Posterior vena cava (tissue), 2 donors: Measurements from ENCODE around the gene UCK2. TPM values are rescaled to one million over a fixed set of nuclear protein-coding genes. Genes with fewer than 3 reads are reported as not detected.
"Not testable (repeated sequence)": the region's sequence is repeated elsewhere in the genome, so short reads cannot be mapped to it uniquely, and the experiment has no call there.

ENCODE experiments used
- DNase-seq: peaks from one replicate; pipeline ENCODE4 v3.0.0-alpha.2; 2020; ENCODE audit warnings: low spot score
- intact Hi-C, 2 donors: fragments of 100-400 bp; cut with DNase I; formaldehyde crosslinking; loops; one replicate each; pipeline versions ENCODE4 v1.14.1 to v1.14.2; 2022 to 2023
- long read RNA-seq, 2 donors: library from polyadenylated mRNA; unstranded; transcript quantifications; one replicate each; pipeline ENCODE4 v2.0.0, GENCODE V29; 2020 to 2021
- total RNA-seq, 2 donors: library from RNA; stranded (reverse); fragmentation: NEBNext Ultra II Directional; extraction: Animal tissue kit (Norgen Biotek cat#: 25700); gene quantifications; one replicate each; pipeline ENCODE4 v1.2.1, GENCODE V29; 2021
- donor health status: DM: yes; HTN: yes; CAD: no.
- donor health status: DM: yes; HTN: yes; CAD: no.

Gene UCK2
- total RNA-seq = 10 to 100 TPM; 14.7 to 20.8 TPM
- long read RNA-seq, donor 1, transcript UCK2-201 (7 exons, 1,375 nt) = major isoform, 6 of 11 reads
- long read RNA-seq, donor 1, partial matches to known transcripts = 0 of 11 reads
- long read RNA-seq, donor 1, other reads (novel, unspliced or antisense) = 5 of 11 reads
- long read RNA-seq, donor 2, partial matches to known transcripts = 0 of 15 reads
- long read RNA-seq, donor 2, other reads (novel, unspliced or antisense) = 12 of 15 reads

DNA sequence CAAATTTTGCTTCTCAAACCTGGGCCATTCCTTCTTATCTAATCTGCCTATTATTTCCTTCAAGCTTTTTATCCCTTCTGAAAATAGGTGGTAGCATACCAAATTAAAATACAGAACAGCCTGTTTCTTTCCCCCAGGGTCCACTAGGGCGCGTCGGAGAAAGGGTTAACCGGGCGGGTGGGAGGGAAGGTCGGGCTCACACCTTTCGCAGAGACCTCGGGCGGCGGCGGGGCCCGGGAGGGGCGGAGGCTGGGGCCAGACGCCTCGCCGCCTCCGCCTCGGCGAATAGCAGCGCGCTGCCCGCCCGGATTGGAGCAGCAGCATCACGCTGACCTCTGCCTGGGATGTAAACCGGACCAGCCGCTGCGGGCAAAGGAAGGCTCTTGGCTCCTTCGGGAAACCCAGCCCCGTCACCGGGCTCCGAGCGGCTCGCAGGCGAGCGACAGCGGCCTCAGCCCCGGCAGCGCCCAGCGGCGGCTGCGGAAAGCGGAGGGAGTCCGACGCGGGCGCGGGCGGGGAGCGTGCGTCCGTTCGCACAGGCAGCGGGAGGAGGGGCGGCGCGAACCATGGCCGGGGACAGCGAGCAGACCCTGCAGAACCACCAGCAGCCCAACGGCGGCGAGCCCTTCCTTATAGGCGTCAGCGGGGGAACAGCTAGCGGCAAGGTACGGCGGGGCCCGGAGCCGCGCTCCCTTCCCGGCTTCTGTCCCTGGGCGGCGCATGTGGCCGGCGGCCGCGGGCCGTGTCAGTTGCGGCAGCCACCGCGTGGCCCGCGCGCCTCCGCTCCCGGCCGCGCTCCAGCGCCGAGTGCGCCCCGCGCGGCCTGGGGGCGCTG, at the start of gene UCK2:
Gene UCK2, plus strand, starts transcription at position 347 of the 835 bp plus-strand sequence. Its CDS starts 220 bp downstream, at position 567.
- DNase-seq = peak; percentile 92
- intact Hi-C loops = loop anchor here in 1 of 2 donors (10.0 kb wide), 1 partner anchor 63 kb away; the partner anchor contains the start of gene TMCO1

DNA sequence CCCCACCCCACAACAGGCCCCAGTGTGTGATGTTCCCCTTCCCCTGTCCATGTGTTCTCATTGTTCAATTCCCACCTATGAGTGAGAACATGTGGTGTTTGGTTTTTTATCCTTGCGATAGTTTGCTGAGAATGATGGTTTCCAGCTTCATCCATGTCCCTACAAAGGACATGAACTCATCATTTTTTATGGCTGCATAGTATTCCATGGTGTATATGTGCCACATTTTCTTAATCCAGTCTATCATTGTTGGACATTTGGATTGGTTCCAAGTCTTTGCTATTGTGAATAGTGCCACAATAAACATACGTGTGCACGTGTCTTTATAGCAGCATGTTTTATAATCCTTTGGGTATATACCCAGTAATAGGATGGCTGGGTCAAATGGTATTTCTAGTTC, 49.2 kb upstream of the UCK2 start:
- intact Hi-C loops, DNase-seq: not testable (repeated sequence)

DNA sequence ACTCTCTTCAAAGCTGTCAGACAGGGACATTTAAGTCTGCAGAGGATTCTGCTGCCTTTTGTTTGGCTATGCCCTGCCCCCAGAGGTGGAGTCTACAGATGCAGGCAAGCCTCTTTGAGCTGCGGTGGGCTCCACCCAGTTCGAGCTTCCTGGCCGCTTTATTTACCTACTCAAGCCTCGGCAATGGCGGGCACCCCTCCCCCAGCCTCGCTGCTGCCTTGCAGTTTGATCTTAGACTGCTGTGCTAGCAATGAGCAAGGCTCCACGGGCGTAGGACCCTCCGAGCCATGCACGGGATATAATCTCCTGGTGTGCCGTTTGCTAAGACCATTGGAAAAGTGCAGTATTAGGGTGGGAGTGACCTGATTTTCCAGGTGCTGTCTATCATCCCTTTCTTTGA, 43.9 kb upstream of the UCK2 start:
- intact Hi-C loops, DNase-seq: not testable (repeated sequence)

DNA sequence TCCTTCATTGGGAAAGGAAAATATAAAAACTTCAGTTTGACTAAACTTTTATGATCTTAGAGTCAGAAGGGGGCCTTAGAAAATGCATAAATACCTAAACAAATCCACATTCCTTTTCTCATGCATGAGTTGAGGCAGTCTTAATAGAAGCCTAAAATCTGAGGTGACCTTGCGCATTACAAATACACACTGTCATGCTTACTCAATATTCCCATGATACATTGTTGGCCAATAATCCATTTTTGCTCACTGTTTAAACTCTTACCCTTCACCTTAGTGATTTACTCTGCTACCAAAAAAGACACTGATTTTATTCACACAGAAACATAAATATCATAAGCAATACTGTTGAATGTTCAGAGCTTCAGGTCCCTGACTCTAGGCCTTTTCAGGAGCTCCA, 39.7 kb upstream of the UCK2 start:
- DNase-seq = no peak
- intact Hi-C loops = no loop called here

DNA sequence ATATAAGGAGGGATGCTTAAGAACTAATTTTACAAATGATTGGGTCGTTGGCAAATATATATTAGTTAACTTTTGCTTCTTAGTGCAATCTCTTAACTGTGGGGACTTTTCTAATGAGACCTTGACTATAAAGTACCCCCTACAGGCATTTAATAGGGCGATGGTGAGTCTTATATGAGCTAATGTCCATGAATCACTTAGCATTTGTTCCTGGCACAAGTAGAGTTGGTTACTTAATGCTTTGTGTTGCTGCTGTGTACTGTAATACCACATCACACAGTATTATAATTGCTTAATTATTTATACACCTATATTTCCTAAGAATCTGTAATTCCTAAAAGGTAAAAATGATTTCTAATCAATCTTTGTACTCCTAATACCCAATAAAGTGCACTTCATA, 33.5 kb upstream of the UCK2 start:
- intact Hi-C loops = loop anchor here in 1 of 2 donors (5.0 kb wide), 1 partner anchor 503 kb away; no protein-coding TSS in a partner anchor

DNA sequence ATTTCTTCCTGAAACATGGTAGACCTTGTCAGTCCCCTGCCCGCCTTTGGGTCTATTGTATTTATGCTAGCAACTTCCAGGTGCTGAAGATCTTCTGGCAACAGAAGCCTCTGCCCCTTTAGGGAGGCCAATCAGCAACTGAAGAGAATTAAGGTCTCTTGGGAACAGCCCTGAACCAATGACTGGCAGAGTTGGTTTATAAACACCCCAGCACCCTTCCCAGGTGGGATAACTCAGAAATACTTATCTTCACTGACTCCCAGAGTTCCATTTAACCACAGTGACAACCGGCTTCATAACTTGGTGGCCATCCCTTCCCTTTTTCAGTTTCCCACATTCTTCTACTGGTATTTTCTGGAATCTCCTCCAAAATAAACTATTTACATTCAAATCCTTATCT, 31.5 kb upstream of the UCK2 start:
- intact Hi-C loops = no loop called here
- DNase-seq = no peak

More for the DNA sequence above, 33.5 kb upstream of the UCK2 start:
- DNase-seq = no peak

DNA sequence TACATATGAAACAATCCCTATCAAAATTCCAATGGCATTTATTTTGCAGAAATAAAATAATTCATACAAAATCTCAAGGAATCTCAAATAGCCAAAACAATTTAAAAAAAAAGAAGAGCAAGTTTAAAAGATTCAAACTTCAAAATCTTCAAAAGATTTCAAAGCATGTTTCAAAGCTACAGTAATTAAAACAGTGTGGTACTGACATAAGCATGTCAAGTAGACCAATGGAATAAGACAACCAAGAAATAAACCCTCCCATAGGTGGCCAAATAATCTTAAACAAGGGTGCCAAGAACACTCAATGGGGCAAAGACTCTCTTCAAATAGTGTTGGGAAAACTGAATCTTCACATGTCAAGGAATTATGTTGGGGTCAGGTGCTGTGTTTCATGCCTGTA, 28.0 kb upstream of the UCK2 start:
- DNase-seq = no peak
- intact Hi-C loops = no loop called here

DNA sequence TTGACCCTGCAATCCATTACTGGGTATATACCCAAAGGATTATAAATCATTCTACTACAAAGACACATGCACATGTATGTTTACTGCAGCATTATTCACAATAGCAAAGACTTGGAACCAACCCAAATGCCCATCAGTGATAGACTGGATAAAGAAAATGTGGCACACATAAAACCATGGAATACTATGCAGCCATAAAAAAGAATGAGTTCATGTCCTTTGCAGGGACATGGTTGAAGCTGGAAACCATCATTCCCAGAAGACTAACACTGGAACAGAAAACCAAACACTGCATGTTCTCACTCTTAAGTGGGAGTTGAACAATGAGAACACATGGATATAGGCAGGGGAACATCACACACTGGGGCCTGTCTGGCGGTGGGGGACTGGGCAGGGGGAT, 22.9 kb upstream of the UCK2 start:
- intact Hi-C loops = not testable (repeated sequence)

DNA sequence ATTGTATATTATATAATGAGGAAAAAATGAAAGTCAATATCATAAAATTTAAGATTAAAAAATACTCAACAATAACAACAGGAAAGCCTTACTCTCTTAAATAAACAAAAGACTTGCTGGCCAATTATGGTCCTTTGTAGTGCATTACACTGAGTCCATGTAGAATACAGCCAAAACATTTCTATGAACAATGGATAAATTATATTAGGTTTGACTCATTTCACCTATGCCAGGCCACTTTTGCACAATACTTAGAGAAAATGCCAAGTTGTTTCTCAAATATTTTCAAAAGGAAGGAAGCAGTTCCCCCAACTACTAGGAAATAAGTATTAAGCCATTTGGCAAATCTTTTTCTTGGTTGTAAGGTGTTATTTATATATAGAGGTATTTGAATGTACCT, 19.8 kb upstream of the UCK2 start:
- intact Hi-C loops = no loop called here
- DNase-seq = no peak

More for the DNA sequence above, 22.9 kb upstream of the UCK2 start:
- DNase-seq = not testable (repeated sequence)

DNA sequence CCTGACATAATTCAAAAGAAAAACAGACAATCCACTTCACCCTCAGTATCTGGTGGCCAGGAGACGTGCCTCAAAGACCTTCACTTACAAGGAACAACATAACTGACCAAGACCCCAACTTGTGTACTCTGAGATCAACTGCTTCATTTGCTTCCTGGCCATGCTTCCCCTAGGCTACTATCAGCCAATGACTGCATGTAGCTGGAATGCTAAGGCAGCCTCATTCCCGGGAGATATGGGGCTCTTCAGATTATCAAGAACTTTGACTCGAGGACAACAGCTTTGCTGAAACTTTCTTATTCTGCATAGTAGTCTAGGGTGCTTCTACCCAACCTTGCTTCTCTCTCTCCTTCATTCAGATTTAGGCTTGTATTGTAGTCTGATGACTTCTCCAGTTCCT, 11.7 kb upstream of the UCK2 start:
- DNase-seq = no peak
- intact Hi-C loops = no loop called here

DNA sequence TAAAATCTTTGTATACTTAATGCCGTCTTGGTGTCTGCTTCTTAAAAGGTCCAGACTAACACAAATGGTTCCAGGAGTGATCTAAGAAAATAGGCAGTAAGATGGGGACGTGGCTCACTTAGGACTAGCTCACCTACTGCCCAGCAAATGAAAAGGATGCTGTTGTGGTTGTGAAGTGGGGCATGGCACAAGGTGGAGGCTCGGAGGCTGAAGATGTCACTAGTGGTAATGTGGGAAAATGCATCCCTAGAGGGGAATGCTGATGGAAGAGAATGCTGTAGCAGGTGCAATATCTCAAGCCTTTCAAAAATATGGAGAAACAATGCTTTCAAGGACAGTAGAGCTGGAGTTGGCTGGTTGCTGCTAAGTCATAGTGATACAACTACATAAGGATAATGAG, 11.3 kb upstream of the UCK2 start:
- intact Hi-C loops = no loop called here
- no peak for DNase-seq

DNA sequence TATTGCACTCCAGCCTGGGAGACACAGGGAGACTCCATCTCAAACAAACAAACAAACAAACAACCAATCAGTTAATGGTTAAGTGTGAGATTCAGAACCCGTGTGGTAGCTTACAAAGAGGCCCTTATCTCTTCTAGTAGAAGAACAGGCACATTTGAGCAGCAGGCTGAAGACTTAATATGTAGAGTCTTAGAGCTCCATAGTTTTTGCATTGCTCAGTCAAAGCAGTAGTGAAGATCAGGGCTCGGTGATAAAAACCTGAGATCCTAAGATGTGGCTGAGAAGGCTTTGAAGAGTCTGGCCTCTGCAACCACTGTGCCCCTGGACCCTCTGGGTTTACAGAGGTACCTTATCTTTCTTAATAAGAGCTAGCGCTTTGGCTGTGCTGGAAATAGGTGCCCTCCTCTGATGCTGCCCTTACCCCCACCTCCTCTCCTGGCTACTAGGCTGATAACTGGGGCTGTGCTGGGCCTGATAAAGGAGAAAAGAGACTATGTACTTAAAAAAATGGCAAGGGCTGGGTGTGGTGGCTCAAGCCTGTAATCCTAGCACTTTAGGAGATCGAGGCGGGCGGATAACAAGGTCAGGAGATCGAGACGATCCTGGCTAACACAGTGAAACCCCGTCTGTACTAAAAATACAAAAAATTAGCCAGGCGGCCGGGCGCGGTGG, 10.5 kb upstream of the UCK2 start:
- intact Hi-C loops = no loop called here

DNA sequence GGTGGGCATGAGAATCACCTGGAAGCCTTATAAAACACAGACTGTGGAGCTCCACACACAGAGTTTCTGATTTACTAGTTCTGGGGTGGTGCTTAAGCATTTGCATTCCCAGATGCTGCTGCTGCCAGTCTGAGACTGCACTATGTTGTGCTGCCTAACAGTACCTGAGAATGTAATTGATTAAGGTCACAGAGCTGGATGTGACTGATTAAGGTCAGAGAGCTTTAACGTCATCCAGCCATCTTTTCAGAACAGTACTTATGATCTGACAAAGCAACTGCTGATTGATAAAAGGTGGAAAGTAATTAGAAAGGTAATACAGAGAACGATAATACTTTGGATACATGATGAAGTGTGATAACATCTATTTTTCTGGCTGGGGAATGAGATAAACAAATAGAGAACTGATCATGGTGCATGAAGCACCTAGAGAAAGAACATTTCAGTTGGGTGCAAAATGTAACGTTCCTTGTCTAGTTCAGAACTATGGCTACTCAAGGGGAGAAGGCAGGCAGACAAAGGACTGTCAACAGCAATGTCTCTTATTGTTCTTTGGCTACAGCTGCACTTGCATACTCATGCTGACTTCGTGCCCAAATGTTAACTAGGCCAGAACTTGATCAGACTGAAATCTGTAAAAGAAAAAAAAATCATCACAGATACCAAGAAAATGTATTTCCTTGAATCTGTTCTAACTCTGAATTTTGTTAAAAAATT, 3.7 kb upstream of the UCK2 start:
- no peak for DNase-seq
- intact Hi-C loops = loop anchor here in 1 of 2 donors (10.0 kb wide), 1 partner anchor 59 kb away; the partner anchor contains the start of gene TMCO1

More for the DNA sequence above, 10.5 kb upstream of the UCK2 start:
- DNase-seq = no peak

DNA sequence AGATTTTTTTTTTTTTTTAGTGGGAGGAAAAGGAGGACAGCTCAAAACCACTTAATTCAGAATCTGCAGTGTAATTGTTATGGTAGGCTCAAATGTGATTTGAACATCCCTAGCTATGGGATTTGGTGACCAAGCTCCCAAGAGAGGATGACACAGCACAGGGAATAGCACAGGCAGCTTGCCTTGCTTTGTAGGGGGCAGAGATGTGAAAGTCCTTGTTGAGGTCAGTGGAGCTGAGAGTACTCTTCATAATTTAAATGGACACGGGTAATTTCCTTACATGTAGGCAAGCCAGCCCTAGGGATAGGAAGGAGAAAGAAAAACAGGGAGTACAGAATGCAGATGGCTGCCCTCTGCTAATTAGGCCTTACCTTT, 3.2 kb upstream of the UCK2 start:
- intact Hi-C loops = loop anchor here in 1 of 2 donors (10.0 kb wide), 1 partner anchor 59 kb away; the partner anchor contains the start of gene TMCO1
- DNase-seq = no peak

DNA sequence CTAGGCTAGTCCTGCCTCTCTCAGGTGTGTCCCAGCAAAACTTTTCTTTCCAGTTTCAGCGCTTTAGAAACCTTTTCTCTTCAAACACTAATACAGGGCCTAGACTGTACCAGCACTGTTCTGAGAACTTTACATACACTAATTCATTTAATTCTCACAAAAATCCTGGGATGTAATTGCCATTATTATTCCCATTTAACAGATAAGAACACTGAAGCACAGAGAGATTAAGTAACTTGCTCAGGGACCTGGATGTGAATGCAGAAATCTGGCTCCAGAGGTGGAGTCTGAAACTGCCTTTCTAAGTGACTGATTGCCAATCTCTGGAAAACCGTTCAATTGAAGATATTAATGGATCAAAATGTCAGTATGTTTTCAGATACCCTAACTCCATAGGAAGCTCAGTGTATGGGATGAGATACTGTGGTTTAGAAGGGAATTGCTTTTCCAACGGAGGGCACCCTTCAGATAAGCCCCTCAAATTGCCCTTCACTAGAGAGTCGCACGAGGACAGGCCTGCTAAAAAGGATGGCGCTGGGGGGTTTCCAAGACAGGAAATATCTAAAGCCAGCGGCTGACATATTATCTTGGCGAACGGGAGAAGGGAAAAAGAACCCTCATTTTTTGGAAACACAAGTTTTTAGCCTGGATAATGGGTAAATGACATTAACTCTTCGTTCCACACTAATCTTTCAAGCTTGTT, 698 bp upstream of the UCK2 start:
- DNase-seq = no peak
- intact Hi-C loops = loop anchor here in 1 of 2 donors (10.0 kb wide), 1 partner anchor 62 kb away; the partner anchor contains the start of gene TMCO1

DNA sequence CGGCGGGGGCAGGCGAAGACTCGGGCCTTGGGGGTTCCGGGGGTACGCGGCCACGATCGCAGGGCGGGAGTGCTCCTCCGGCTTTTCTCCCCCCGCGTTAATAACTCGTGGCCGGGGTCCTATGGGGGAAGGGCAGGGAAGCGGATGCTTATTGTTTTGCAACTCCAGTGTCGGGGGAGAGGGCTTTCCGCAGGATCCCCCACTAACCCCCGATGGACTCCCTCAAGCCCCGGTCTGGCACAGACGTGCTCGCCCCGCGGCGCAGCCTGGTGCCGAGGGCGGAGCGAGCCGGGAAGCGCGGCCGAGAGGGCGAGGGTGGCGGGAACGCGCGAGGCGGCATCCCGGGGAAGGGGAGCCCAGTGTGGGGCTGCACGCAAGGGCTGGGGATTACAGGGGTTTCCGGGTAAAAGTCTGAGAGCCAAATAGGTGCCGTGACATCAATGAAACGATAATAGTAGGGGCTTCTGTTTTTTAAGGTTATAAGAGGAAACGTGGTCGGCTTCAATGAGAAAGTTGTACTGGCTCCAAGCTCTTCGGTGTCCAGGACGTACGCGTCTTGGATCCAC, 772 bp downstream of the UCK2 start:
- intact Hi-C loops = loop anchor here in 1 of 2 donors (10.0 kb wide), 1 partner anchor 63 kb away; the partner anchor contains the start of gene TMCO1
- peak; percentile 85 for DNase-seq

DNA sequence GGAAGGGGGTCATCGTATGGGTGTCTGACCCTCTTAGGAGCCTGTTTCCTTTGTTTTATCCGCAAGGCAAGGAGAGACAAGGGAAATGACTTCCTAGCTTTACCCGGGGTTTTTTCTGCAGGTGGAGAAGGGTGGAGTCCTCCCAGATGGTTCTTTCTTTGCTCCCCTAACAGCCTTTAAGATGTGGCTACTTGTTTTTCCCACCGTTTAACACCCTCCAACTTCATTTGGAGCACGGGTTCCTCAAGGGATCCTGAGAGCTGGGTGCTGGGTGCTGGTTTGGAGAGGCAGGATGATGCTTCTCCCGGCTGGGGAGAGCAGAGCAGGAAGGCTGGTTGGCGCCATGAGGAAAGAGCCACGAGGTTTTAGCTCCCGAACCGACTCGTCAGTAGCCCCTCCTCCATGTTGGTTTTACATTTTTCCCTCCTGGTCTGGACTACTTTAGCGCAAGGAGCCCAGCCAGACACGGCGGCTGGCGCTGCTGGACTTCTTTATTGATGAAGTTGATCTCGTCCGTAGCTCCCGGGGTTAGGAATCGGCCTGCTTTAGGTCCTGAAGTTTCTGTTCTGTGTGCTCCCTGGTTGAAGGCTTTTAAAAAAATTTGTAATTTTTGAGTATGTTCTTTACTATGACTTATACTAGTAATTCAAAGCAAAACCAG, 1.4 kb downstream of the UCK2 start:
- DNase-seq = peak; percentile 77
- intact Hi-C loops = loop anchor here in 1 of 2 donors (10.0 kb wide), 1 partner anchor 64 kb away; the partner anchor contains the start of gene TMCO1
